HepG2 (cell line): Measurements from ENCODE around the gene TENT4B. TPM values are rescaled to one million over a fixed set of nuclear protein-coding genes. Genes with fewer than 3 reads are reported as not detected.

Source experiments
- ATAD3A ChIP-seq: sonication (generic); formaldehyde crosslinking; IDR thresholded peaks from 2 replicates; pipeline ENCODE4 v1.4.0; 2020; ENCODE audit warnings: missing genetic modification reagents
- GABPB1 ChIP-seq: IDR thresholded peaks from 2 replicates; pipeline ENCODE4 v1.6.1; 2016; ENCODE audit warnings: mild to moderate bottlenecking, missing genetic modification reagents, moderate library complexity, missing compliant biosample characterization
- KLF16 ChIP-seq, 2 experiments: sonication (generic) in 1 of 2; formaldehyde crosslinking in 1 of 2; IDR thresholded peaks; 2 replicates each; pipeline versions ENCODE4 v1.6.1 to v1.8.0; 2016 to 2023; ENCODE audit warnings: missing genetic modification reagents in 2 of 2, missing compliant biosample characterization in 1 of 2
- MTA3 ChIP-seq: sonication (generic); formaldehyde crosslinking; IDR thresholded peaks from 2 replicates; pipeline ENCODE4 v1.4.0; 2020; ENCODE audit warnings: missing genetic modification reagents
- NFRKB ChIP-seq: fragments of 450-650 bp; IDR thresholded peaks from 2 replicates; pipeline ENCODE4 v1.6.1; 2017
- PREB ChIP-seq: sonication (generic); formaldehyde crosslinking; IDR thresholded peaks from 2 replicates; pipeline ENCODE4 v1.4.0; 2020; ENCODE audit warnings: missing genetic modification reagents
- SMAD1 ChIP-seq: sonication (generic); formaldehyde crosslinking; IDR thresholded peaks from 2 replicates; pipeline ENCODE4 v1.4.0; 2020; ENCODE audit warnings: missing genetic modification reagents, low read depth, mild to moderate bottlenecking, borderline replicate concordance
- SSRP1 ChIP-seq: IDR thresholded peaks from 2 replicates; pipeline ENCODE4 v1.6.1; 2016; ENCODE audit warnings: control low read depth
- YEATS2 ChIP-seq: sonication (generic); formaldehyde crosslinking; IDR thresholded peaks from 2 replicates; pipeline ENCODE4 v1.4.0; 2020; ENCODE audit warnings: missing genetic modification reagents, borderline replicate concordance
- ZFP1 ChIP-seq: IDR thresholded peaks from 2 replicates; pipeline ENCODE4 v1.6.1; 2016
- ZNF124 ChIP-seq: sonication (generic); formaldehyde crosslinking; IDR thresholded peaks from 2 replicates; pipeline ENCODE4 v1.4.0; 2020; ENCODE audit warnings: missing genetic modification reagents
- ZNF318 ChIP-seq: sonication (generic); formaldehyde crosslinking; IDR thresholded peaks from 2 replicates; pipeline ENCODE4 v1.4.0; 2020; ENCODE audit warnings: mild to moderate bottlenecking, missing genetic modification reagents
- ZNF354B ChIP-seq: sonication (generic); formaldehyde crosslinking; IDR thresholded peaks from 2 replicates; pipeline ENCODE4 v1.8.0; 2022; ENCODE audit warnings: mild to moderate bottlenecking, missing genetic modification reagents
- polyA plus RNA-seq, 8 experiments: library from polyadenylated mRNA; depleted of rRNA in 3 of 8; stranded (reverse) in 7 of 8; unstranded in 1 of 8; fragments of >200 nt; fragmentation: Illumina TruSeq in 4 of 8; extraction: Trizol in 4 of 8; gene quantifications; 2 replicates each; pipeline versions ENCODE4 v1.2.1 to v1.2.3, GENCODE V29; 2011 to 2016; ENCODE audit warnings: low read depth in 4 of 8, missing spikeins in 1 of 8, mixed read lengths in 1 of 8; ENCODE audit not compliant: insufficient read depth in 1 of 8
- total RNA-seq, 5 experiments: library from RNA; depleted of rRNA; stranded (reverse); fragments of >200 nt; fragmentation: Illumina TruSeq; extraction: Trizol; gene quantifications; 2 replicates each; pipeline ENCODE4 v1.2.3, GENCODE V29; 2016; ENCODE audit warnings: low read depth in 1 of 5
- TF ChIP-seq, protein P1 (sequence below): sonication (generic); formaldehyde crosslinking; IDR thresholded peaks from 2 replicates; pipeline ENCODE4 v1.5.1; 2020; ENCODE audit warnings: mild to moderate bottlenecking, missing genetic modification reagents, moderate library complexity
- TF ChIP-seq, protein P2 (sequence below): sonication (generic); formaldehyde crosslinking; IDR thresholded peaks from 2 replicates; pipeline ENCODE4 v1.5.0; 2020; ENCODE audit warnings: missing genetic modification reagents

The TENT4B gene
- total and polyA plus RNA-seq, 2 of the 13 experiments (the other 11 are each of a cell fraction or from before 2014, with no cell fraction given), result 15.0 to 32.8 TPM

GRCh38 chr16:50152807-50153595 lies at the start of gene TENT4B (continued):
- TF ChIP-seq ZNF318, result peak; percentile 80; the same call in 1 of the 2 replicates
- TF ChIP-seq KLF16 (CRISPR knock-in tag; IDR thresholded peaks at IDR 0.05), result peak; percentile 54 to 85; a peak in 2 of 4 replicates
- TF ChIP-seq ZNF354B, result peak; percentile 86; the same call in 1 of the 2 replicates
- TF ChIP-seq, protein P1, sequence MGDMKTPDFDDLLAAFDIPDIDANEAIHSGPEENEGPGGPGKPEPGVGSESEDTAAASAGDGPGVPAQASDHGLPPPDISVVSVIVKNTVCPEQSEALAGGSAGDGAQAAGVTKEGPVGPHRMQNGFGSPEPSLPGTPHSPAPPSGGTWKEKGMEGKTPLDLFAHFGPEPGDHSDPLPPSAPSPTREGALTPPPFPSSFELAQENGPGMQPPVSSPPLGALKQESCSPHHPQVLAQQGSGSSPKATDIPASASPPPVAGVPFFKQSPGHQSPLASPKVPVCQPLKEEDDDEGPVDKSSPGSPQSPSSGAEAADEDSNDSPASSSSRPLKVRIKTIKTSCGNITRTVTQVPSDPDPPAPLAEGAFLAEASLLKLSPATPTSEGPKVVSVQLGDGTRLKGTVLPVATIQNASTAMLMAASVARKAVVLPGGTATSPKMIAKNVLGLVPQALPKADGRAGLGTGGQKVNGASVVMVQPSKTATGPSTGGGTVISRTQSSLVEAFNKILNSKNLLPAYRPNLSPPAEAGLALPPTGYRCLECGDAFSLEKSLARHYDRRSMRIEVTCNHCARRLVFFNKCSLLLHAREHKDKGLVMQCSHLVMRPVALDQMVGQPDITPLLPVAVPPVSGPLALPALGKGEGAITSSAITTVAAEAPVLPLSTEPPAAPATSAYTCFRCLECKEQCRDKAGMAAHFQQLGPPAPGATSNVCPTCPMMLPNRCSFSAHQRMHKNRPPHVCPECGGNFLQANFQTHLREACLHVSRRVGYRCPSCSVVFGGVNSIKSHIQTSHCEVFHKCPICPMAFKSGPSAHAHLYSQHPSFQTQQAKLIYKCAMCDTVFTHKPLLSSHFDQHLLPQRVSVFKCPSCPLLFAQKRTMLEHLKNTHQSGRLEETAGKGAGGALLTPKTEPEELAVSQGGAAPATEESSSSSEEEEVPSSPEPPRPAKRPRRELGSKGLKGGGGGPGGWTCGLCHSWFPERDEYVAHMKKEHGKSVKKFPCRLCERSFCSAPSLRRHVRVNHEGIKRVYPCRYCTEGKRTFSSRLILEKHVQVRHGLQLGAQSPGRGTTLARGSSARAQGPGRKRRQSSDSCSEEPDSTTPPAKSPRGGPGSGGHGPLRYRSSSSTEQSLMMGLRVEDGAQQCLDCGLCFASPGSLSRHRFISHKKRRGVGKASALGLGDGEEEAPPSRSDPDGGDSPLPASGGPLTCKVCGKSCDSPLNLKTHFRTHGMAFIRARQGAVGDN, result peak; percentile 88
- TF ChIP-seq PREB (CRISPR knock-in tag), result no peak
- no peak for TF ChIP-seq ZNF124 (CRISPR knock-in tag)
- no peak for TF ChIP-seq SSRP1 (CRISPR knock-in tag)
- TF ChIP-seq YEATS2 (CRISPR knock-in tag), result peak; percentile 60; the same call in 1 of the 2 replicates
- peak; percentile 85; the same call in 1 of the 2 replicates for TF ChIP-seq SMAD1 (CRISPR knock-in tag)
- TF ChIP-seq, protein P2, sequence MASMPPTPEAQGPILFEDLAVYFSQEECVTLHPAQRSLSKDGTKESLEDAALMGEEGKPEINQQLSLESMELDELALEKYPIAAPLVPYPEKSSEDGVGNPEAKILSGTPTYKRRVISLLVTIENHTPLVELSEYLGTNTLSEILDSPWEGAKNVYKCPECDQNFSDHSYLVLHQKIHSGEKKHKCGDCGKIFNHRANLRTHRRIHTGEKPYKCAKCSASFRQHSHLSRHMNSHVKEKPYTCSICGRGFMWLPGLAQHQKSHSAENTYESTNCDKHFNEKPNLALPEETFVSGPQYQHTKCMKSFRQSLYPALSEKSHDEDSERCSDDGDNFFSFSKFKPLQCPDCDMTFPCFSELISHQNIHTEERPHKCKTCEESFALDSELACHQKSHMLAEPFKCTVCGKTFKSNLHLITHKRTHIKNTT, result no peak
- no peak for TF ChIP-seq NFRKB
- TF ChIP-seq ZFP1, result 0 out of 2 replicates have a peak, but pooled peaks have one; percentile 49
- TF ChIP-seq MTA3 (CRISPR knock-in tag), result no peak
- peak; percentile 82 for TF ChIP-seq GABPB1 (CRISPR knock-in tag)
- peak; percentile 58; the same call in 1 of the 2 replicates for TF ChIP-seq ATAD3A
